OCI-LY7 (cell line): ENCODE data around the gene GLRB. TPM values are rescaled to one million over a fixed set of nuclear protein-coding genes. Genes with fewer than 3 reads are reported as not detected.

Source experiments
- BruUV-seq: library from RNA; stranded (reverse); fragments of 400-500 nt; replicated peaks from 2 replicates; lab custom pipeline; 2021; lab: Mats Ljungman, UMichigan
- CTCF ChIA-PET: fragments of 300-600 bp; sonication (Branson Sonifier 250); formaldehyde crosslinking; loops from one replicate; lab custom pipeline; 2022; ENCODE audit warnings: antibody characterized with exemption; ENCODE audit not compliant: unreplicated experiment; lab: Charles Lee
- POLR2A ChIA-PET: fragments of 300-600 bp; sonication (Branson Sonifier 250); formaldehyde crosslinking; loops from one replicate; lab custom pipeline; 2022; ENCODE audit warnings: antibody characterized with exemption; lab: Charles Lee
- DNase-seq: peaks from one replicate; pipeline ENCODE4 v3.0.0-alpha.2; 2015; ENCODE audit warnings: low spot score
- H2AFZ ChIP-seq: fragments of 200-600 bp; sonication (generic), shearing (Covaris generic); 2 replicates; pipeline ENCODE4 v1.6.1; 2014; ENCODE audit warnings: mild to moderate bottlenecking, antibody characterized with exemption, low read length, moderate library complexity
- H3K27ac ChIP-seq: fragments of 200-600 bp; sonication (generic); 2 replicates; pipeline ENCODE4 v1.5.1; 2014; ENCODE audit warnings: mixed run types, low read depth, mild to moderate bottlenecking, moderate library complexity, low read length, inconsistent platforms; ENCODE audit not compliant: poor library complexity, severe bottlenecking
- H3K36me3 ChIP-seq: fragments of 200-600 bp; sonication (generic); 2 replicates; pipeline ENCODE4 v1.6.1; 2014; ENCODE audit warnings: mild to moderate bottlenecking, antibody characterized with exemption, low read length, moderate library complexity, mixed read lengths; ENCODE audit not compliant: insufficient read depth
- H3K4me1 ChIP-seq: fragments of 200-600 bp; sonication (generic); 2 replicates; pipeline ENCODE4 v1.5.1; 2014; ENCODE audit warnings: mild to moderate bottlenecking, low read length; ENCODE audit not compliant: insufficient read depth, poor library complexity, severe bottlenecking
- H3K4me2 ChIP-seq: fragments of 200-600 bp; sonication (generic); 2 replicates; pipeline ENCODE4 v1.6.1; 2014; ENCODE audit warnings: mild to moderate bottlenecking, low read length
- H3K4me3 ChIP-seq: fragments of 200-600 bp; sonication (generic); 2 replicates; pipeline ENCODE4 v1.5.1; 2014; ENCODE audit warnings: mild to moderate bottlenecking, low read depth, low read length; ENCODE audit not compliant: poor library complexity, severe bottlenecking
- H3K79me2 ChIP-seq: fragments of 200-600 bp; sonication (generic); 2 replicates; pipeline ENCODE4 v1.6.1; 2016; ENCODE audit warnings: low read depth, mild to moderate bottlenecking, low read length, moderate library complexity, mixed read lengths; ENCODE audit not compliant: insufficient read depth
- H3K9me2 ChIP-seq: fragments of 200-600 bp; sonication (generic); 2 replicates; pipeline ENCODE4 v1.6.1; 2016; ENCODE audit warnings: mild to moderate bottlenecking, low read length, mixed read lengths; ENCODE audit not compliant: insufficient read depth
- H3K9me3 ChIP-seq: fragments of 200-600 bp; sonication (generic); 2 replicates; pipeline ENCODE4 v1.6.1; 2014; ENCODE audit warnings: mild to moderate bottlenecking, mixed run types, low read length, mixed read lengths
- H4K20me1 ChIP-seq: fragments of 200-600 bp; sonication (generic); 2 replicates; pipeline ENCODE4 v1.6.1; 2014; ENCODE audit warnings: mild to moderate bottlenecking, antibody characterized with exemption, low read length, moderate library complexity, mixed read lengths; ENCODE audit not compliant: insufficient read depth
- EZH2phosphoT487 ChIP-seq: fragments of 200-600 bp; sonication (generic); IDR thresholded peaks from 2 replicates; pipeline ENCODE4 v1.6.1; 2018; ENCODE audit warnings: low read depth, borderline replicate concordance, mild to moderate bottlenecking, mixed run types, antibody characterized with exemption, low read length, moderate library complexity, mixed read lengths
- intact Hi-C: fragments of 100-400 bp; cut with micrococcal nuclease; formaldehyde crosslinking; loops from one replicate; pipeline ENCODE4 v1.10.0; 2022; ENCODE audit not compliant: unreplicated experiment
- total RNA-seq, 2 experiments: library from RNA; depleted of rRNA in 1 of 2; stranded (reverse); fragments of >200 nt in 1 of 2; shearing (Covaris generic) in 1 of 2; gene quantifications; 2 replicates each; pipeline ENCODE4 v1.2.3, GENCODE V29; 2014 to 2022
- TF ChIP-seq, protein P1 (sequence below): fragments of 200-600 bp; sonication (generic); conservative IDR thresholded peaks from 2 replicates; pipeline ENCODE4 v1.5.1; 2014; ENCODE audit warnings: mild to moderate bottlenecking, antibody characterized with exemption, low read length, moderate library complexity, mixed read lengths

GLRB gene
- total RNA-seq, 2 experiments from 2014 or later, result not detected

GRCh38 chr4:157079441-157079840, 3.5 kb downstream of the GLRB start:
- DNase-seq, result no peak
- Histone ChIP-seq H2AFZ (no peak overlapping the region), H3K9me2 (no peaks in the 10 kb centered on the region; the same call in 1 of the 2 replicates), H3K4me1 (no peaks in the 10 kb centered on the region), H3K79me2 (no peaks in the 10 kb centered on the region), H3K27ac (no peak overlapping the region), H4K20me1 (no peaks in the 10 kb centered on the region), H3K36me3 (no peaks in the 10 kb centered on the region), H3K9me3 (no peaks in the 10 kb centered on the region), H3K4me2 (no peak overlapping the region), H3K4me3 (no peak overlapping the region)
- ChIA-PET CTCF (no interaction called here), POLR2A (no interaction called here)
- BruUV-seq, result no TSS peak
- TF ChIP-seq EZH2phosphoT487, result no peak
- TF ChIP-seq, protein P1, sequence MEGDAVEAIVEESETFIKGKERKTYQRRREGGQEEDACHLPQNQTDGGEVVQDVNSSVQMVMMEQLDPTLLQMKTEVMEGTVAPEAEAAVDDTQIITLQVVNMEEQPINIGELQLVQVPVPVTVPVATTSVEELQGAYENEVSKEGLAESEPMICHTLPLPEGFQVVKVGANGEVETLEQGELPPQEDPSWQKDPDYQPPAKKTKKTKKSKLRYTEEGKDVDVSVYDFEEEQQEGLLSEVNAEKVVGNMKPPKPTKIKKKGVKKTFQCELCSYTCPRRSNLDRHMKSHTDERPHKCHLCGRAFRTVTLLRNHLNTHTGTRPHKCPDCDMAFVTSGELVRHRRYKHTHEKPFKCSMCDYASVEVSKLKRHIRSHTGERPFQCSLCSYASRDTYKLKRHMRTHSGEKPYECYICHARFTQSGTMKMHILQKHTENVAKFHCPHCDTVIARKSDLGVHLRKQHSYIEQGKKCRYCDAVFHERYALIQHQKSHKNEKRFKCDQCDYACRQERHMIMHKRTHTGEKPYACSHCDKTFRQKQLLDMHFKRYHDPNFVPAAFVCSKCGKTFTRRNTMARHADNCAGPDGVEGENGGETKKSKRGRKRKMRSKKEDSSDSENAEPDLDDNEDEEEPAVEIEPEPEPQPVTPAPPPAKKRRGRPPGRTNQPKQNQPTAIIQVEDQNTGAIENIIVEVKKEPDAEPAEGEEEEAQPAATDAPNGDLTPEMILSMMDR, result no peak
- intact Hi-C loops, result no loop called here

GRCh38 chr4:157080605-157081004, 4.7 kb downstream of the GLRB start:
- BruUV-seq, result no TSS peak
- ChIA-PET CTCF (no interaction called here), POLR2A (interaction anchor here (0.7 kb wide), 1 partner anchor 21 kb away, joined by 3 read pairs; no protein-coding TSS in a partner anchor)
- Histone ChIP-seq H4K20me1 (no peaks in the 10 kb centered on the region), H2AFZ (no peak overlapping the region), H3K79me2 (no peaks in the 10 kb centered on the region), H3K9me3 (no peaks in the 10 kb centered on the region), H3K36me3 (no peaks in the 10 kb centered on the region), H3K4me2 (no peak overlapping the region), H3K4me1 (no peaks in the 10 kb centered on the region), H3K4me3 (no peak overlapping the region), H3K9me2 (no peaks in the 10 kb centered on the region; the same call in 1 of the 2 replicates), H3K27ac (no peak overlapping the region)
- intact Hi-C loops, result no loop called here
- no peak for DNase-seq
- no peak for TF ChIP-seq EZH2phosphoT487
- TF ChIP-seq, protein P1, result no peak

- intact Hi-C loops, result no loop called here
- Histone ChIP-seq H3K9me3 (no peaks in the 10 kb centered on the region), H3K4me3 (no peak overlapping the region), H3K4me2 (no peak overlapping the region), H3K36me3 (no peaks in the 10 kb centered on the region), H3K4me1 (no peaks in the 10 kb centered on the region), H3K27ac (no peak overlapping the region), H4K20me1 (no peaks in the 10 kb centered on the region), H3K79me2 (no peaks in the 10 kb centered on the region), H3K9me2 (no peaks in the 10 kb centered on the region), H2AFZ (no peak overlapping the region)
- no peak for DNase-seq
- no TSS peak for BruUV-seq
- ChIA-PET CTCF (no interaction called here), POLR2A (no interaction called here)
- no peak for TF ChIP-seq EZH2phosphoT487
- TF ChIP-seq, protein P1, result no peak
These were observed 19.8 kb downstream of the GLRB start for GRCh38 chr4:157095716-157096115.
